Vagina (tissue), 2 donors: Measurements from ENCODE around the gene BMPR1A.

Source experiments
- CTCF ChIP-seq, 3 experiments: fragments of 450-650 bp in 2 of 3; fragments of 200-600 bp in 1 of 3; sonication (generic) in 1 of 3; IDR thresholded peaks; one replicate each; pipeline ENCODE4 v1.5.1; 2017 to 2019; ENCODE audit warnings: antibody characterized with exemption in 3 of 3, mild to moderate bottlenecking in 2 of 3, moderate library complexity in 2 of 3
- POLR2A ChIP-seq, 2 donors: fragments of 450-650 bp; IDR thresholded peaks; one replicate each; pipeline ENCODE4 v1.6.1; 2017; ENCODE audit warnings: antibody characterized with exemption in 2 of 2, mild to moderate bottlenecking in 2 of 2, moderate library complexity in 2 of 2
- POLR2AphosphoS5 ChIP-seq, 2 donors: sonication (generic); formaldehyde crosslinking; IDR thresholded peaks; one replicate each; pipeline ENCODE4 v1.9.0; 2017; ENCODE audit warnings: antibody characterized with exemption in 2 of 2, mild to moderate bottlenecking in 2 of 2, low read depth in 1 of 2; ENCODE audit not compliant: insufficient read depth in 1 of 2

GRCh38 chr10:86751477-86751876 lies 4.9 kb upstream of the BMPR1A start:
- no peak for TF ChIP-seq CTCF (IDR thresholded peaks at IDR 0.05)
- no peak for TF ChIP-seq POLR2AphosphoS5 (IDR thresholded peaks at IDR 0.05; ENCODE audit: insufficient read depth in 1 of 2, low read depth in 1 of 2)
- TF ChIP-seq POLR2A (IDR thresholded peaks at IDR 0.05), result no peak
